ENCODE data around the gene OPA1. TPM values are rescaled to one million over a fixed set of nuclear protein-coding genes. Genes with fewer than 3 reads are reported as not detected.

Gene OPA1
- total RNA-seq, 1 donor from 2014 or later = 124 TPM

DNA sequence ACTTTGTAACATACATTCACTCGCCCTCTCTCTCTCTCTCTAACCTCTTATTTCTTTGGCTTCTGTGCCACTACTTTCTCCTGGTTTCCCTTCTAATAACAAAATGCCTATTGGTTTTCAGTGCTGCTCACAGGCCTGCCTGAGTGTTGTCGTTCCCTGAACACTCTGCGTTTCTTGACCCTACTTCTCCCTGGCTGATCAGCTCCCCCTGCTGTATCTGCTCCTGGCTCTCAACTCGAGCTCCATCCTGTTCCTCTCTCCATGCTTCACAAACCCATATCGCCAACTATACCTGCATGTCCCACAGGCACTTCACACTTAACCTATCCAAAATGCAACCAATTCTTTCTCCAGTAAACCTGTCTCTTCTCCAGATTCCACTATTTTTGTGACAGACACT, 111.4 kb downstream of the OPA1 start:
- Histone ChIP-seq H3K36me3 (no peaks in the 10 kb centered on the region), H3K4me3 (no peak overlapping the region), H3K4me1 (peaks cover 8% of the 10 kb centered on the region), H3K27me3 (ENCODE audit: low read depth) (no peaks in the 10 kb centered on the region), H3K27ac (replicated peaks) (no peak overlapping the region), H3K9me3 (replicated peaks) (no peaks in the 10 kb centered on the region)
- intact Hi-C loops (cut with micrococcal nuclease) = no loop called here
- DNase-seq = no peak
- TF ChIP-seq, protein P1, sequence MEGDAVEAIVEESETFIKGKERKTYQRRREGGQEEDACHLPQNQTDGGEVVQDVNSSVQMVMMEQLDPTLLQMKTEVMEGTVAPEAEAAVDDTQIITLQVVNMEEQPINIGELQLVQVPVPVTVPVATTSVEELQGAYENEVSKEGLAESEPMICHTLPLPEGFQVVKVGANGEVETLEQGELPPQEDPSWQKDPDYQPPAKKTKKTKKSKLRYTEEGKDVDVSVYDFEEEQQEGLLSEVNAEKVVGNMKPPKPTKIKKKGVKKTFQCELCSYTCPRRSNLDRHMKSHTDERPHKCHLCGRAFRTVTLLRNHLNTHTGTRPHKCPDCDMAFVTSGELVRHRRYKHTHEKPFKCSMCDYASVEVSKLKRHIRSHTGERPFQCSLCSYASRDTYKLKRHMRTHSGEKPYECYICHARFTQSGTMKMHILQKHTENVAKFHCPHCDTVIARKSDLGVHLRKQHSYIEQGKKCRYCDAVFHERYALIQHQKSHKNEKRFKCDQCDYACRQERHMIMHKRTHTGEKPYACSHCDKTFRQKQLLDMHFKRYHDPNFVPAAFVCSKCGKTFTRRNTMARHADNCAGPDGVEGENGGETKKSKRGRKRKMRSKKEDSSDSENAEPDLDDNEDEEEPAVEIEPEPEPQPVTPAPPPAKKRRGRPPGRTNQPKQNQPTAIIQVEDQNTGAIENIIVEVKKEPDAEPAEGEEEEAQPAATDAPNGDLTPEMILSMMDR (IDR thresholded peaks at IDR 0.05; ENCODE audit: borderline replicate concordance) = no peak

DNA sequence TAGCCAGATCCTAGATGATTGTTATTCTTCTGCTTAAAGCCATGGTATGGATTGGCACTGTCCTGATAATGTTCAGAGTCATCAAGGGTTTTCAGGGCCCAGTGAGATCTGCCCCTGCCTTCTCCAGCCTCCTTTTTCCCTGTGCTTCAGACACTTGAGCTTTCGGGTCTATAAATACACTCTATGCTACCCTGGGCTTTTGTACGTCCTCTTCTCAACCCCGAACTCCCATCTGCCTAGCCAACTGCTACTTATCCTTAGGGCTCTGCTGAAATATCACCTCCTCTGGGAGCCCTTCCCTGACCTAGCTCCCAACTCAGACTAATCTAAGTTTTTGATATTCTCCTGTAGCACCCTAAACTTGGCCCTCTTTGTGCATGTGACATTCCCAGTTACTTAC, 115.3 kb downstream of the OPA1 start:
- H3K4me3 ChIP-seq = no peak overlapping the region
- H3K9me3 ChIP-seq (replicated peaks) = no peaks in the 10 kb centered on the region
- TF ChIP-seq, protein P1 (IDR thresholded peaks at IDR 0.05; ENCODE audit: borderline replicate concordance) = no peak
- DNase-seq = no peak
- no peaks in the 10 kb centered on the region for H3K36me3 ChIP-seq
- no peaks in the 10 kb centered on the region for H3K27me3 ChIP-seq (ENCODE audit: low read depth)
- peaks cover 8% of the 10 kb centered on the region for H3K4me1 ChIP-seq
- intact Hi-C loops (cut with micrococcal nuclease) = no loop called here
- H3K27ac ChIP-seq (replicated peaks) = no peak overlapping the region

DNA sequence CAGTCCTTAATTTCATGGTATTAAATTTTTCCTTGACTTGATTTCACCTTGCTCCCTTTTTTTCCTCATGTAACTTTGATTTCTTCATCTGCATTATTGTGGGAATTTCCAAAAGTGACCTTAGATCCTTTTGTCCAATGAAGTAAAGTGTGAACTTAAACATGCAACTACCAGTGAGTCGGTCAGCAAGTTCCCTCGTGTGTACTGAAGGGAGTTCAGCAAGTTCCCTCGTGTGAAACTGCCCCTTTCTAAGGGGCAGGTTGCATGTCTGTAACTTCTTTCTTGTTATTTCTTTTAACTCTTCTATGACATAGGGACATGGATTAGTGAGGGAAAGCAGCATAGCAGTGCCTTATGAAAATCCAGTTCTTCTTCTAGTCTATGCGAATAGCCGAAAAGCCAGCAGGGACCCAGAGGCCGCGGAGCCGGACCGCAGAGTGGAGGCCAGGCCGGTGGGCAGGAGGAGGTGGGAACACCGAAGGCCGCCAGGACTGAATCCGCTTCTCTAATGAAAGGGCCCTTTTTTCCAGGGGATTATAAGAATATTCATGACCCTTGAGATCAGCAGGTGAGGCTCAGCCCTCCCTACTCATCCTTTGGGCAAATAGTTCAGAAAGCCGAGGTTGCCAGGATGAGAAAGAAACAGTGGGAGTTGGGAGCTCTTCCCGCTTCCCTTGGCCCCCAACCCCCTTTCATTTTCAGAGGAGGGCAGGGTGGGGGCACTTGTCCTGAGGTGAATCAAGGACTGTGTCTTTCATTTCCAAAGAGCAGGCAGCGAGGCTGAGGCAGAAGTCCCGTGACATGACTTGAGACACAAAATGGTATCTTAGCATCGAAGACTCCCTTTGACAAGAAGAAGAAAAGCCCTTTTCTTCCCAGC, 117.5 kb downstream of the OPA1 start:
- Histone ChIP-seq H3K36me3 (peaks cover 12% of the 10 kb centered on the region), H3K27ac (replicated peaks) (no peak overlapping the region), H3K4me1 (peaks cover 8% of the 10 kb centered on the region), H3K4me3 (no peak overlapping the region), H3K9me3 (replicated peaks) (peaks cover 15% of the 10 kb centered on the region), H3K27me3 (ENCODE audit: low read depth) (no peaks in the 10 kb centered on the region)
- DNase-seq = no peak
- intact Hi-C loops (cut with micrococcal nuclease) = no loop called here
- TF ChIP-seq, protein P1 (IDR thresholded peaks at IDR 0.05; ENCODE audit: borderline replicate concordance) = no peak

DNA sequence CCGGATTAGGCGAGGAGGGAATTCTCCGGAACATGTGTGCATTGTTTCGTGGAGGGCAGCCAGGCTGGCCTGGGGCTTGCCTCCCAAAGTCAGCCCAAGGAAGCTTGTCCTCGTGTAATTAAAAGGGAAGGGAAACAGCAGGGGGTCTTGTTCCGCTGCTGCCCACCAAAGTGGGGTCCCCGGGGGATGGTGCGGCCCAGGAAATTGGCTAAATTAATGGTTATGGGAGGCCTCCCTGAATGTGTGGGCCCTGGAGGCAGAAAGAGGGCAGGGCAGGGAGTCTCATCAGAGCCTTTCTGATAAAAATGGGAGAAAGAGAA, 118.1 kb downstream of the OPA1 start:
- intact Hi-C loops (cut with micrococcal nuclease) = no loop called here
- Histone ChIP-seq H3K27ac (replicated peaks) (no peak overlapping the region), H3K9me3 (replicated peaks) (peaks cover 15% of the 10 kb centered on the region)

DNA sequence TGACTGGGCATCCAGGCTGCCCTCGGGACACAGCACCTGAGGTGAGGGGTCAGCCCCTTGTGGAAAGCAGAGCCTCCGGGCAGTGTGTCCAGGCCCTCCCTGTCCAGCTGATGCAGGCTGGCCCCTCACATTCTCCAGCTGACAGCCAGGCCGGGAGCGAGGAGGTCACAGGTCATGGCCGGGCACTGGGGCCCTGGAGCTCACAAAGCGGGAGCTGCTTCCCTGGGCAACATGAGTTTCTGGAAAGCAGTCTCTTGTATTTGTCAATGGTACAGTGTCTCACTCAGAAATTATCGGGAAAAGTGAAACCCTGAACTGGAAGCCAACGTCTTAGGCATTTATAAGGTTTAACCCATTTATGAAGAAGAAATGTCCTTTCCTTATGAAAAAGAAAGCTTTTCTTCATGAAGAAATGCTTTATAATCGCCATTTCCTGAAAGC, 118.5 kb downstream of the OPA1 start:
- Histone ChIP-seq H3K27ac (replicated peaks) (no peak overlapping the region), H3K36me3 (peaks cover 12% of the 10 kb centered on the region), H3K9me3 (replicated peaks) (peaks cover 15% of the 10 kb centered on the region), H3K4me3 (no peak overlapping the region), H3K4me1 (peaks cover 8% of the 10 kb centered on the region), H3K27me3 (ENCODE audit: low read depth) (no peaks in the 10 kb centered on the region)
- DNase-seq = no peak
- intact Hi-C loops (cut with micrococcal nuclease) = no loop called here
- TF ChIP-seq, protein P1 (IDR thresholded peaks at IDR 0.05; ENCODE audit: borderline replicate concordance) = no peak

More for the DNA sequence above, 118.1 kb downstream of the OPA1 start:
- Histone ChIP-seq H3K4me3 (no peak overlapping the region), H3K36me3 (peaks cover 12% of the 10 kb centered on the region), H3K27me3 (ENCODE audit: low read depth) (no peaks in the 10 kb centered on the region), H3K4me1 (peaks cover 8% of the 10 kb centered on the region)
- no peak for DNase-seq
- TF ChIP-seq, protein P1 (IDR thresholded peaks at IDR 0.05; ENCODE audit: borderline replicate concordance) = no peak

Measured in left ventricle myocardium inferior (tissue), 1 donor.